GM12801 (cell line): ENCODE measurements around the gene KLF6.

Experiments used
- CTCF ChIP-seq: IDR thresholded peaks from one replicate; pipeline ENCODE4 v1.5.1; 2011; ENCODE audit warnings: control low read depth; ENCODE audit not compliant: insufficient read length; ENCODE audit errors: extremely low read depth

Gene KLF6

GRCh38 chr10:3791974-3792633, 7.1 kb upstream of the KLF6 start:
- TF ChIP-seq CTCF: no peak

- no peak for TF ChIP-seq CTCF
Observed at GRCh38 chr10:3790858-3791257, 5.8 kb upstream of the KLF6 start.

- TF ChIP-seq CTCF: no peak
Observed at GRCh38 chr10:3790272-3790671, 5.3 kb upstream of the KLF6 start.

DNA sequence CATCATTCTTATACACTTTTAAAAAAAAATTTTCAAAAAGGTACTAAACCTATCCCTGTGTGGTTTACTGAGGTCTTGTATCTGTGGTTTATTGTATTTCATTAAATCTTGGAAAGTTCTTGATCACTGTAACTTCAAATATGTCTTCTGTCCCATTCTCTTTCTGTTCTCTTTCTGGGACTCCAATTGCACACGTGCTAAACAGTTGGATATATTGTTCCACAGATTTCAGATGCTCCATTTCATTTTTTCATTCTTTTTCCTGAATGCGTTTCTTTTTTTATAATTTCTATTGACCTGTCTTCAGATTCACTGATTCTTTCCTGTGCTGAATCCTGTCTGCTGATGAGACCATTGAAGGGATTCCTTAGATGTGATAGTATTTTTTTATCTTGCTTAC, 4.6 kb upstream of the KLF6 start:
- TF ChIP-seq CTCF: no peak

DNA sequence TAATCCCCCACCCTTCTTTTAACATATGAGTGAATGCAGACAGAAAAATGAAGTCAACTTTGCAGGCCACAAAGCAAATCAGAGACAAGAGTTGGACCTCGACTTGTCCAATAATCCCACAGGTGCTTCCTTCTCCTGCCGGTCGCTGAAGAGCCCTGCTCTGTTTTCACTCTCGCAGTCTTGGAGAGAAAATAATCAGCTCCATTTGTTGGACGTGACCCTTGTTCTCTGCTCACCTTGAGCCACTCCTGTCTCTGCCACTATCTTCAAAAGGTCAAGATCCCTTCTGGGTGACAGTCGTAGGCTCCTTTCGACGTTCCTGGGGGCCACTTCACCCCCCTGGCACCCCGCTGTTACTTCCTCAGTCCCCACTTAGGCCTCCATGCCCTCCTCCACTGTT, 2.8 kb upstream of the KLF6 start:
- TF ChIP-seq CTCF: no peak

DNA sequence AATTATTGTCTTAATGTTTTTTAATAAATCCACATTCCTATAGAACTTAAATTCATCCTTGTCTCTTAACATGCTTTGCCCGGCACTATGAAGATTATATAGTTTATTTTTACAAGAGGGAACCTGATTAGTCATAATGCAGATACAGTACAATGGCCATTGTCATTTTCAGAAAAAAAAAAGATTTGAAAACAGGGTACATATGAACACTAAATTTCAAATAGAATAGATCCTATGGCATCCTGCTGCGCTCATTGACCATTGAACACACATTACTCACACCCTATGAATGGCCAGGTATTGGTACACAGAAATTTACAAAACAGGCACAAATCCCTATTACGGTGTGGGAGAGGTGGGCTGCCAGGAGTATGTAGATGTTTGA, 2.0 kb upstream of the KLF6 start:
- TF ChIP-seq CTCF: no peak

- no peak for TF ChIP-seq CTCF
Observed at GRCh38 chr10:3786295-3787015, 1.4 kb upstream of the KLF6 start.
